ENCODE results near the gene TLK2.
A peak's percentile ranks its signal among the peaks of the same experiment; 100 is the strongest.
"Not testable (repeated sequence)": the region's sequence is repeated elsewhere in the genome, so short reads cannot be mapped to it uniquely, and the experiment has no call there.

Gene TLK2

GRCh38 chr17:62516376-62516775 lies 37.8 kb downstream of the TLK2 start:
- H3K4me3 ChIP-seq (replicated peaks in 1 of 2; ENCODE audit: low read depth in 2 of 2, low read length in 2 of 2); DNase-seq (ENCODE audit: low read depth in 2 of 2): not testable (repeated sequence)

GRCh38 chr17:62521295-62521694 lies 42.7 kb downstream of the TLK2 start:
- not testable (repeated sequence) for DNase-seq (ENCODE audit: low read depth in 2 of 2); H3K4me3 ChIP-seq (replicated peaks in 1 of 2; ENCODE audit: low read depth in 2 of 2, low read length in 2 of 2)

DNA sequence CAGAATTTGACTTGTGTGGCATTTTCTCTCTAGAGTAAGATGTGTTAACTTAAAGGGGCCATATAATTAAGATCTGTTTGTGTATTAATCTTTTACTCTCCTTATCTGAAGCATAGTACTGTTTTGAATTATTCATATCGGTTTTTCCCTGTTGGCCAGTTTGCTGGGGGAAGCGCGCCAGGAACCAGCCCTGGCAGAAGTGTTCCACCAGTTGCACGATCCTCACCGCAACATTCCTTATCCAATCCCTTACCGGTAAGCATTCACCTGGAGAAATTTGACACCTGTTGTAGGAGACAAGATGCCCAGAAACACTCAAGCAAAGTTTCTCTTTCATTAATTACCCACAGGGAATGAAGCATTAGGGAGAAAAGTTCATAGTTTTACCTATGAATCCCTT lies 45.5 kb downstream of the TLK2 start:
- H3K4me3 ChIP-seq (replicated peaks in 1 of 2; ENCODE audit: low read depth in 2 of 2, low read length in 2 of 2): not testable (repeated sequence)

DNA sequence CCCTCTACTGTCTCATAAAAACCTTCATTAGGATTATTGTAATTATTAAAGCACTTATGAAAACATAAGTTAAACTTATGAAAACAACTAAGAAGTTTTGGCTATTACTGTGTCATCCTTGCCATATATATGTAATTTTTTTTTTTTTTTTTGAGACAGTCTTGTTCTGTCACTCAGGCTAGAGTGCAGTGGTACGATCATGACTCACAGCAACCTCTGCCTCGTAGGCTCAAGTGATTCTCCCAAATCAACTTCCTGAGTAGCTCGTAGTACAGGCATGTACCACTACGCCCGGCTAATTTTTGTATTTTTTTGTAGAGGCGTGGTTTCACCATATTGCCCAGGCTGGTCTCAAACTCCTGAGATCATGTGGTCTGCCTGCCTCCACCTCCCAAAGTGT lies 46.7 kb downstream of the TLK2 start:
- H3K4me3 ChIP-seq (replicated peaks in 1 of 2; ENCODE audit: low read depth in 2 of 2, low read length in 2 of 2): not testable (repeated sequence)
- peak; percentile 42 to 81 for DNase-seq (ENCODE audit: low read depth in 2 of 2)

More for the DNA sequence above, 45.5 kb downstream of the TLK2 start:
- DNase-seq (ENCODE audit: low read depth in 2 of 2): not testable (repeated sequence)

GRCh38 chr17:62530936-62531335 lies 52.3 kb downstream of the TLK2 start:
- H3K4me3 ChIP-seq (replicated peaks in 1 of 2; ENCODE audit: low read depth in 2 of 2, low read length in 2 of 2); DNase-seq (ENCODE audit: low read depth in 2 of 2): not testable (repeated sequence)

GRCh38 chr17:62536557-62536956 lies 57.9 kb downstream of the TLK2 start:
- H3K4me3 ChIP-seq (replicated peaks in 1 of 2; ENCODE audit: low read depth in 2 of 2, low read length in 2 of 2); DNase-seq (ENCODE audit: low read depth in 2 of 2): not testable (repeated sequence)

GRCh38 chr17:62541073-62541472 lies 62.4 kb downstream of the TLK2 start:
- not testable (repeated sequence) for DNase-seq (ENCODE audit: low read depth in 2 of 2); H3K4me3 ChIP-seq (replicated peaks in 1 of 2; ENCODE audit: low read depth in 2 of 2, low read length in 2 of 2)

DNA sequence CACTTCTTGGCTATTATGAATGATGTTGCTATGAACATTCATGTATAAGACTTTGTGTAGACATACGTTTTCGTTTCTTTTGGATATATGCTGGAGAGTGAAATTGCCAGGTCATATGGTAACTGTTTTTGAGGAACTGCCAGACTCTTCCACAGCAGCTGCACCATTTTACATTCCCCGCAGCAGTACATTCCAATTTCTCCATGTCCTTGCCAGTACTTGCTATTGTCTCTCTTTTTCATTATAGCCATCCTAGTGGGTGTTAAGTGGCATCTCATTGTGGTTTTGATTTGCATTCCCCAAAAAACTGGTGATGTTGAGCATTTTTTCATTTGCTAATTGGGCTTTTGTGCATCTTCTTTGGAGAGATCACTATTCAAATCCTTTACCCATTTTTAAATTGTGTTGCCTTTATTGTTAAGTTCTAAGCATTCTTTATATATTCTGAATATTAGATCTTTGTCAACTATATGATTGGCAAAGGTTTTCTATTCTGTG lies 64.7 kb downstream of the TLK2 start:
- peak in 1 of 2 donors; percentile 13 for DNase-seq (ENCODE audit: low read depth in 2 of 2)
- H3K4me3 ChIP-seq (replicated peaks in 1 of 2; ENCODE audit: low read depth in 2 of 2, low read length in 2 of 2): not testable (repeated sequence)

DNA sequence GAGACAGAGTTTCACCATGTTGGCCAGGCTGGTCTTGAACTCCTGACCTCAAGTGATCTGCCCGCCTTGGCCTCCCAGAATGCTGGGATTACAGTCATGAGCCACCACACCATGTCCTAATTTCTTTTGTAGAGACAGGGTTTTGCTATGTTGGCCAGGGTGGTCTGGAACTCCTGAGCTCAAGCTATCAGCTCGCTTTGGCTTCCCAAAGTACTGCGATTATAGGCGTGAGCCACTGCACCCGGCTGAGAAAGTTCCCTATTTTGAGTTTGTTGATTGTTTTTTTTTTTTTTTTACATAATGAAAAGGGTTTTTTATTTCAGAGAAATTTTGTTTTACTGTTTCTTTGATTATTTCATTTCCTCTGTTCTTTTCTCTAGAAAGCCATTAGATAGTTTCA lies 67.4 kb downstream of the TLK2 start:
- H3K4me3 ChIP-seq (replicated peaks in 1 of 2; ENCODE audit: low read depth in 2 of 2, low read length in 2 of 2); DNase-seq (ENCODE audit: low read depth in 2 of 2): not testable (repeated sequence)

- TF ChIP-seq, protein P1, sequence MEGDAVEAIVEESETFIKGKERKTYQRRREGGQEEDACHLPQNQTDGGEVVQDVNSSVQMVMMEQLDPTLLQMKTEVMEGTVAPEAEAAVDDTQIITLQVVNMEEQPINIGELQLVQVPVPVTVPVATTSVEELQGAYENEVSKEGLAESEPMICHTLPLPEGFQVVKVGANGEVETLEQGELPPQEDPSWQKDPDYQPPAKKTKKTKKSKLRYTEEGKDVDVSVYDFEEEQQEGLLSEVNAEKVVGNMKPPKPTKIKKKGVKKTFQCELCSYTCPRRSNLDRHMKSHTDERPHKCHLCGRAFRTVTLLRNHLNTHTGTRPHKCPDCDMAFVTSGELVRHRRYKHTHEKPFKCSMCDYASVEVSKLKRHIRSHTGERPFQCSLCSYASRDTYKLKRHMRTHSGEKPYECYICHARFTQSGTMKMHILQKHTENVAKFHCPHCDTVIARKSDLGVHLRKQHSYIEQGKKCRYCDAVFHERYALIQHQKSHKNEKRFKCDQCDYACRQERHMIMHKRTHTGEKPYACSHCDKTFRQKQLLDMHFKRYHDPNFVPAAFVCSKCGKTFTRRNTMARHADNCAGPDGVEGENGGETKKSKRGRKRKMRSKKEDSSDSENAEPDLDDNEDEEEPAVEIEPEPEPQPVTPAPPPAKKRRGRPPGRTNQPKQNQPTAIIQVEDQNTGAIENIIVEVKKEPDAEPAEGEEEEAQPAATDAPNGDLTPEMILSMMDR (IDR thresholded peaks at IDR 0.05; ENCODE audit: low read depth, low read length): peak; percentile 29
- peak; percentile 59 to 60 for DNase-seq (ENCODE audit: low read depth in 2 of 2)
- not testable (repeated sequence) for H3K4me3 ChIP-seq (replicated peaks in 1 of 2; ENCODE audit: low read depth in 2 of 2, low read length in 2 of 2)
Observed at GRCh38 chr17:62552851-62553659, 74.4 kb downstream of the TLK2 start.

DNA sequence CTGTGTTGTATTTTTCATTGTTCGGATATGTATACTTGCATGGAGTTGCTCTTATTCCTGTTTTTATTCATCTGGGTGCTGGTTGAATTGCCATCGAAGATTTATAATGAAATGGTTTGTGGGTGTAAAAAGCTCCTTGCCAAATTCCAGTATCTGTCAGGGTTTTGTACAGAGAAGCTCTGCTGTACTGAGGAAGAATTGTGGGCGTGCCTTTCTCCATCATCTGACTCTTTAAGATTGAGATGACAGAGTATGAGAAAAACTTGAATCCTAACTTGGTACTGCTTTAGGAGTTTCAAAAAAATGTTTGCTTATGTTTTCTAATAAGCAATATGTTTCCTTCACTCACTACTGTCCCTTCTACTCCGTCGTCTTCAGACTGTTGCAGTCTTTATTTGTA lies 78.9 kb downstream of the TLK2 start:
- not testable (repeated sequence) for H3K4me3 ChIP-seq (replicated peaks in 1 of 2; ENCODE audit: low read depth in 2 of 2, low read length in 2 of 2); DNase-seq (ENCODE audit: low read depth in 2 of 2)

GRCh38 chr17:62558941-62559340 lies 80.3 kb downstream of the TLK2 start:
- H3K4me3 ChIP-seq (replicated peaks in 1 of 2; ENCODE audit: low read depth in 2 of 2, low read length in 2 of 2): not testable (repeated sequence)
- peak in 1 of 2 donors; percentile 21 for DNase-seq (ENCODE audit: low read depth in 2 of 2)

DNA sequence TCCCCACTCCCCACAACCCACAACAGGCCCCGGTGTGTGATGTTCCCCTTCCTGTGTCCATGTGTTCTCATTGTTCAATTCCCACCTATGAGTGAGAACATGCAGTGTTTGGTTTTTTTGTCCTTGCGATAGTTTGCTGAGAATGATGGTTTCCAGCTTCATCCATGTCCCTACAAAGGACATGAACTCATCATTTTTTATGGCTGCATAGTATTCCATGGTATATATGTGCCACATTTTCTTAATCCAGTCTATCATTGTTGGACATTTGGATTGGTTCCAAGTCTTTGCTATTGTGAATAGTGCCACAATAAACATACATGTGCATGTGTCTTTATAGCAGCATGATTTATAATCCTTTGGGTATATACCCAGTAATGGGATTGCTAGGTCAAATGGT lies 82.3 kb downstream of the TLK2 start:
- not testable (repeated sequence) for H3K4me3 ChIP-seq (replicated peaks in 1 of 2; ENCODE audit: low read depth in 2 of 2, low read length in 2 of 2); DNase-seq (ENCODE audit: low read depth in 2 of 2)
